GM19025 (cell line): Measurements from ENCODE around the gene DACT2.

Experiments
- ATAC-seq: cut with Tn5 transposase; IDR thresholded peaks from one replicate; pipeline ENCODE4 v1.9.1; 2021; ENCODE audit warnings: mild to moderate bottlenecking, low read depth, moderate library complexity; ENCODE audit not compliant: unreplicated experiment

The DACT2 gene

GRCh38 chr6:168353041-168353440 is 33.5 kb upstream of the DACT2 start:
- ATAC-seq, result no peak

- ATAC-seq, result no peak
Observed at GRCh38 chr6:168352096-168352495, 32.5 kb upstream of the DACT2 start.

- ATAC-seq, result no peak
Observed at GRCh38 chr6:168349718-168350210, 30.2 kb upstream of the DACT2 start.

- ATAC-seq, result no peak
Observed at GRCh38 chr6:168348186-168348585, 28.6 kb upstream of the DACT2 start.

- no peak for ATAC-seq
Observed at GRCh38 chr6:168347615-168348014, 28.0 kb upstream of the DACT2 start.

GRCh38 chr6:168347053-168347452 is 27.5 kb upstream of the DACT2 start:
- ATAC-seq, result no peak

- ATAC-seq, result no peak
Observed at GRCh38 chr6:168345896-168346754, 26.5 kb upstream of the DACT2 start.

GRCh38 chr6:168345266-168345665 is 25.7 kb upstream of the DACT2 start:
- ATAC-seq, result no peak

GRCh38 chr6:168344338-168344737 is 24.8 kb upstream of the DACT2 start:
- no peak for ATAC-seq

- no peak for ATAC-seq
Observed at GRCh38 chr6:168343239-168344150, 23.9 kb upstream of the DACT2 start.

GRCh38 chr6:168342636-168343035 is 23.1 kb upstream of the DACT2 start:
- ATAC-seq, result no peak

- no peak for ATAC-seq
Observed at GRCh38 chr6:168341280-168341900, 21.8 kb upstream of the DACT2 start.

GRCh38 chr6:168340819-168341218 is 21.2 kb upstream of the DACT2 start:
- no peak for ATAC-seq

GRCh38 chr6:168338777-168339176 is 19.2 kb upstream of the DACT2 start:
- no peak for ATAC-seq

GRCh38 chr6:168336967-168337366 is 17.4 kb upstream of the DACT2 start:
- ATAC-seq, result no peak

- no peak for ATAC-seq
Observed at GRCh38 chr6:168333989-168334388, 14.4 kb upstream of the DACT2 start.

- ATAC-seq, result no peak
Observed at GRCh38 chr6:168333491-168333890, 13.9 kb upstream of the DACT2 start.

- no peak for ATAC-seq
Observed at GRCh38 chr6:168333039-168333438, 13.5 kb upstream of the DACT2 start.

- no peak for ATAC-seq
Observed at GRCh38 chr6:168332020-168332419, 12.4 kb upstream of the DACT2 start.

- no peak for ATAC-seq
Observed at GRCh38 chr6:168331058-168331457, 11.5 kb upstream of the DACT2 start.

- ATAC-seq, result no peak
Observed at GRCh38 chr6:168330403-168330802, 10.8 kb upstream of the DACT2 start.
